ENCODE measurements around the gene MADCAM1.

GRCh38 chr19:495081-495401 lies 1.2 kb upstream of the MADCAM1 start:
- TF ChIP-seq CTCF (IDR thresholded peaks at IDR 0.05) (no peak), EP300 (IDR thresholded peaks at IDR 0.05) (no peak), POLR2A (IDR thresholded peaks at IDR 0.05) (no peak)

Data from tibial nerve (tissue), 4 donors.